ENCODE data around the gene GABPB2. TPM values are rescaled to one million over a fixed set of nuclear protein-coding genes. Genes with fewer than 3 reads are reported as not detected.

GABPB2 gene
- total RNA-seq, 1 donor from 2014 or later = 19.2 TPM

DNA sequence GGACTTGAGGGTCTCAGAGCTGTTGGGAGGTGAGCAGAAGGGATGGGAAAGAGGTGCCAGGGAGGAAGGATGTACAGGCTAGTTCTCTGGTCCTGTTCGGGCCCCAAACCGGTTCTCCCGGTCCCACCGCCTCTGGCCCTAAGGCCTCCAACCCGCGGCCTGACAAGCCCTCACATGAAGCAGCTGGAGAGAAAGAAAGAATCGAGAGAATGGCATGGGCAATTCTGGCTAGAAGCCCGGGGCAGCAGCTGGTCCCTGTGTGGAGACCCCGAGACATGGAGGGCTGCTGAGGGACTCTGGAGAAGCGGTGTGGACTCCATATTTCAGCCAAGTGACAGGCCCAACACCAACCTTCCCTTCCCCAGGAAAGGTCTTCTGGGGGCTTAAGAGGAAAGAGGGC lies 11.9 kb upstream of the GABPB2 start:
- peak overlapping the region; percentile 72 to 76 for H3K4me3 ChIP-seq
- H3K9me3 ChIP-seq = no peaks in the 10 kb centered on the region
- intact Hi-C loops (cut with DNase I) = no loop called here
- H3K36me3 ChIP-seq = peaks cover 4 to 21% of the 10 kb centered on the region in 2 donors
- TF ChIP-seq POLR2A (IDR thresholded peaks at IDR 0.05) = no peak
- TF ChIP-seq, protein P1, sequence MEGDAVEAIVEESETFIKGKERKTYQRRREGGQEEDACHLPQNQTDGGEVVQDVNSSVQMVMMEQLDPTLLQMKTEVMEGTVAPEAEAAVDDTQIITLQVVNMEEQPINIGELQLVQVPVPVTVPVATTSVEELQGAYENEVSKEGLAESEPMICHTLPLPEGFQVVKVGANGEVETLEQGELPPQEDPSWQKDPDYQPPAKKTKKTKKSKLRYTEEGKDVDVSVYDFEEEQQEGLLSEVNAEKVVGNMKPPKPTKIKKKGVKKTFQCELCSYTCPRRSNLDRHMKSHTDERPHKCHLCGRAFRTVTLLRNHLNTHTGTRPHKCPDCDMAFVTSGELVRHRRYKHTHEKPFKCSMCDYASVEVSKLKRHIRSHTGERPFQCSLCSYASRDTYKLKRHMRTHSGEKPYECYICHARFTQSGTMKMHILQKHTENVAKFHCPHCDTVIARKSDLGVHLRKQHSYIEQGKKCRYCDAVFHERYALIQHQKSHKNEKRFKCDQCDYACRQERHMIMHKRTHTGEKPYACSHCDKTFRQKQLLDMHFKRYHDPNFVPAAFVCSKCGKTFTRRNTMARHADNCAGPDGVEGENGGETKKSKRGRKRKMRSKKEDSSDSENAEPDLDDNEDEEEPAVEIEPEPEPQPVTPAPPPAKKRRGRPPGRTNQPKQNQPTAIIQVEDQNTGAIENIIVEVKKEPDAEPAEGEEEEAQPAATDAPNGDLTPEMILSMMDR (IDR thresholded peaks at IDR 0.05) = no peak
- TF ChIP-seq POLR2AphosphoS5 (IDR thresholded peaks at IDR 0.05; ENCODE audit: insufficient read depth in 1 of 2, low read depth in 1 of 2) = no peak
- no peaks in the 10 kb centered on the region for H3K27me3 ChIP-seq
- peak overlapping the region; percentile 90 for H3K27ac ChIP-seq
- peaks cover 47% of the 10 kb centered on the region for H3K4me1 ChIP-seq
- no peak for DNase-seq (ENCODE audit: extremely low spot score in 2 of 2)

DNA sequence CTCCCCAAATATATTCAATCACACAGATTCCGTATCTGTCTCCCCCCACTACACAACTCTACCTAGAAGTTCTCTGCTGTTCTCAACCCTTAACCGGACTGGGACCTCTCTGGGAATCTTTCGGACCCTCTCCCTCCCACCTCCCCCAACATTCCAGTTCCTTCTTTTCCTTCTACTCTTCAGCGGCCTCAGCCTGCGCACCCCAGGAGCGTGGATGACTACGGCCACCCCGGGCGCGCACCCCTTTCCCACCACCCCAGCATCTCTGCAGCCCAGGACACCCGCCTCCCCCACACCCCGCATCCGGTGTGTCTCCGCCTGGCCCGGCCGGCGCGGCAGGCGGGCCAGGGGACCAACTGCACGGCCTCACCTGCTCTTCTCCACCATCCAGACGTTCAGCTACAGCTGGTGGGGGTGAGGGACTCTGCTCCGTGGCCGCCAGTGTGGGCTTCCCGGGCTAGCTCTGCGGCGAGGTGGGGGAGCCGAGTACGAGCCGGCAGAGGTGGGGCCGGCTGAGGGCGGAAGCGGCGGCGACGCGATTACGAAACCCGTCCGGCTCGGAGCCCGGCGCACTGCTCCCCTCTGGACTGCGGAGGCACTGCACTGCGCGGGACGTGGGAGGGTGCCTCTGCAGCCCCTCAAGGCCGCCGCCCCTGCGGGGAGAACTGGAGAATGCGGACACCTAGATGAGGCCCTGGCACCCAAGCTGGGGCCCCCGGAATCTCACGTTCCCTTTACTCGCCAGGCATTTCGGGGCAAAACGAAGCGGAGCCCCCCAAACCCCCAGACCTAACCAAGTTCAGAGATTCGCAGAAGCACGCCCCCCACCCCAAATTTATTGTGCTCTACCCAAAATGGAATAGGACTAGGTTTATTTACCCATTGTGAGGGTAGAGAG lies 11.2 kb upstream of the GABPB2 start, which contains the start of gene CDC42SE1:
Gene CDC42SE1 (minus strand): TSS at position 514 of the 898 bp plus-strand sequence. CDS start 3,892 bp downstream, outside the sequence.
- TF ChIP-seq, protein P1 (IDR thresholded peaks at IDR 0.05) = peak in 2 of 3 experiments; percentile 58 to 80
- TF ChIP-seq POLR2AphosphoS5 (IDR thresholded peaks at IDR 0.05; ENCODE audit: insufficient read depth in 1 of 2, low read depth in 1 of 2) (peak; percentile 63 to 99), POLR2A (IDR thresholded peaks at IDR 0.05) (peak in 1 of 2 donors; percentile 79)
- DNase-seq (ENCODE audit: extremely low spot score in 2 of 2) = no peak
- H3K4me3 ChIP-seq = peak within 1 kb of the TSS; percentile 72 to 76
- peaks cover 47% of the 10 kb centered on the region for H3K4me1 ChIP-seq
- H3K27ac ChIP-seq = peak within 1 kb of the TSS; percentile 90
- intact Hi-C loops (cut with DNase I) = no loop called here
- H3K36me3 ChIP-seq = peaks cover 4 to 15% of the 10 kb centered on the region in 2 donors
- no peaks in the 10 kb centered on the region for H3K9me3 ChIP-seq
- H3K27me3 ChIP-seq = no peaks in the 10 kb centered on the region

DNA sequence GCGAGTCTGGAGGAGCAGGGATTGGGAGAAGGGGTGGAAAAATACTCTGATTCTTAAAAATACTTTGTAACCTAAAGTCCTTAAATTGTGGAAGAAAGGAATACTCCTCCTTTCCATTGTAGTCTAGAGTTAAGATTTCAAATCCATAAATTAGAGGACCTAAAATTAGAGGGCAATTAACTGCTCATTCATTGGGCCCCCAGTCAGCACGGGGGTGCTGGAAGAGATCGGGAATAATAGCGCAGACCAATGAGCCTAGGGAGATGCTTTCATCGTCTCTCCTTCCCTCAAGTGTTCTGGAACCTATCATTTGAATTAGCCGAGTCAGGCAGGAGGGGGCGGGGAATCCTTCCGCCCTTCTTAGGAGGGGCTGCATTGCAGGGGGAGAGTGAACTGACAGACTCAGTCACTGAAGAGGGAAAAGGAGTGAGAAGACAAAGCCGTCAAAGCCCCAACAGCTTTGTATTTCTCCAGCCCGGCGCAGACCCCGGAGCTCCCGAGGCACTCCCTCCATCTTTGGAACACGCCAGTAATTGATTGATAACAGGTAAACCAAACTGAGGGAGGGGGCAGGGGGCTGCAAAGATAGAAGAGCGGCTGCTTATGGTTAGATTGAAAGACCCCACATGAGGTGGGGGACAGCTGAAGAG lies 10.4 kb upstream of the GABPB2 start, which contains the start of gene MLLT11:
Gene MLLT11 (plus strand): TSS at position 391 of the 650 bp plus-strand sequence. CDS start 6,828 bp downstream, outside the sequence.
- Histone ChIP-seq H3K4me1 (peaks cover 45% of the 10 kb centered on the region), H3K27ac (peak within 1 kb of the TSS; percentile 90), H3K9me3 (no peaks in the 10 kb centered on the region), H3K4me3 (peak within 1 kb of the TSS; percentile 72 to 76), H3K27me3 (no peaks in the 10 kb centered on the region), H3K36me3 (peaks cover 0 to 7% of the 10 kb centered on the region in 2 donors)
- TF ChIP-seq, protein P1 (IDR thresholded peaks at IDR 0.05) = no peak
- peak in 1 of 2 donors; percentile 29 for TF ChIP-seq POLR2A (IDR thresholded peaks at IDR 0.05)
- intact Hi-C loops (cut with DNase I) = no loop called here
- no peak for DNase-seq (ENCODE audit: extremely low spot score in 2 of 2)

DNA sequence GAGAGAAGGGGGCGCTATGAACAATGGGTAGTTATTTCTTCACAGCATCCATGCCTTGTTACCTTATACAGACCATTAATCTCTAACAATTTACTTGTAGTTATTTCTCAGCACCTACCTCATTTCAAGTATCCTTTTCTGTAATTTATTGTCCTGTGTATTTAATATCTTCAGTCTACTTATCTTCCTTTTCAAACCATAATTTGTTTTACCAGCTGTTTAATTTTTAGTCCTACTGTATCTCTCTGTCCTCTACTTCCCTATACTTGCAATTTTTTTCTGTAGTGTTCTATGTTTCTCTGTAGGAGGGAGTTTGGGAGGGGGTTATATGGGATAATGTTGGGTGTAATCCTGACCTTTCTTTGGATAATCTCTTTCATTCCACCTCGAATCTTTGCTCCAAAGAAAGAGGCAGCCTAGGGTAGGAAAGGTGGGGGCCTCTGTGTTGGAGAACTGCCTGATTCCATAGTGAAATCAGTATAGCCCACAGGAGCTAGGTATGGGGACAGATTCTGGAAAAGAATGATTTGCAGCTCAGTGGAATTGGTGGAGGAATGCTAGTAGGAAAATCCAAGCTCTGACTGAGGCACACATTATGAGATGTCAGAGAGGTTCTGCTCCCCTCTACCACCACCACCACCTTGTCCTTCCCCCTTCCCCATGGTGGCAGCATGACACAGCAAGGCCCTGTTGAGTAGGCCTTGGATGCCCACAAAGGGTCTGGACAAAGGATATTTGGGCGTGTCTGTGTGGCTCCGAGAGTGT lies 9.7 kb upstream of the GABPB2 start:
- Histone ChIP-seq H3K27ac (peak overlapping the region; percentile 90), H3K4me3 (peak overlapping the region; percentile 72 to 76), H3K4me1 (peaks cover 37% of the 10 kb centered on the region), H3K9me3 (no peaks in the 10 kb centered on the region), H3K27me3 (no peaks in the 10 kb centered on the region), H3K36me3 (no peaks in the 10 kb centered on the region)
- intact Hi-C loops (cut with DNase I) = no loop called here
- TF ChIP-seq, protein P1 (IDR thresholded peaks at IDR 0.05) = no peak
- TF ChIP-seq POLR2A (IDR thresholded peaks at IDR 0.05) = no peak
- no peak for TF ChIP-seq POLR2AphosphoS5 (IDR thresholded peaks at IDR 0.05; ENCODE audit: insufficient read depth in 1 of 2, low read depth in 1 of 2)
- no peak for DNase-seq (ENCODE audit: extremely low spot score in 2 of 2)

All from vagina (tissue), 2 donors.